Uterus (tissue), 2 donors: ENCODE measurements around the gene ELMO1.

ENCODE experiments used
- POLR2A ChIP-seq, 2 donors: fragments of 450-650 bp; IDR thresholded peaks; one replicate each; pipeline ENCODE4 v1.6.1; 2016; ENCODE audit warnings: antibody characterized with exemption in 2 of 2, mild to moderate bottlenecking in 1 of 2, moderate library complexity in 1 of 2
- TF ChIP-seq, protein P1 (sequence below), 4 experiments: fragments of 200-600 bp in 2 of 4; fragments of 450-650 bp in 2 of 4; sonication (generic) in 2 of 4; IDR thresholded peaks; one replicate each; pipeline ENCODE4 v1.5.1; 2016 to 2019; ENCODE audit warnings: antibody characterized with exemption in 4 of 4, mild to moderate bottlenecking in 2 of 4, moderate library complexity in 1 of 4

DNA sequence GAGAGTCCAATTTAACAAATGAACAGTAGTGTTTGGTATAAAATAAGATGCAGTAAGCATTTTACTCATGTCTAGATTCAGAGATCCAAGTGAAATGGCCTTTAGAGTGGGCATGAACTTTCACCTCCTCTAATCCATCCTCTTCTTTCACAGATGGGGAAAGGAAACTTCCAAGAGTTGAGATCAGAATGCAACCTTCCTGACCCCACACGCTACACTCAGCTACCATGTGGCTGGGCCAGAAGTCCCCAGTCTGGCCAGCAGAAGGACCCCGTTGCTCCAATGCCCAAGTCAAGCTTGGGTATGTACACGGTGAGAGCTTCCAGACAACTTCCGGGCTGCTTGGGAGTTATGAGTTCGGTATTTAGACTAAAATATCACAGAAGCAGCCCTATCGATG is 228.0 kb downstream of the ELMO1 start:
- TF ChIP-seq, protein P1, sequence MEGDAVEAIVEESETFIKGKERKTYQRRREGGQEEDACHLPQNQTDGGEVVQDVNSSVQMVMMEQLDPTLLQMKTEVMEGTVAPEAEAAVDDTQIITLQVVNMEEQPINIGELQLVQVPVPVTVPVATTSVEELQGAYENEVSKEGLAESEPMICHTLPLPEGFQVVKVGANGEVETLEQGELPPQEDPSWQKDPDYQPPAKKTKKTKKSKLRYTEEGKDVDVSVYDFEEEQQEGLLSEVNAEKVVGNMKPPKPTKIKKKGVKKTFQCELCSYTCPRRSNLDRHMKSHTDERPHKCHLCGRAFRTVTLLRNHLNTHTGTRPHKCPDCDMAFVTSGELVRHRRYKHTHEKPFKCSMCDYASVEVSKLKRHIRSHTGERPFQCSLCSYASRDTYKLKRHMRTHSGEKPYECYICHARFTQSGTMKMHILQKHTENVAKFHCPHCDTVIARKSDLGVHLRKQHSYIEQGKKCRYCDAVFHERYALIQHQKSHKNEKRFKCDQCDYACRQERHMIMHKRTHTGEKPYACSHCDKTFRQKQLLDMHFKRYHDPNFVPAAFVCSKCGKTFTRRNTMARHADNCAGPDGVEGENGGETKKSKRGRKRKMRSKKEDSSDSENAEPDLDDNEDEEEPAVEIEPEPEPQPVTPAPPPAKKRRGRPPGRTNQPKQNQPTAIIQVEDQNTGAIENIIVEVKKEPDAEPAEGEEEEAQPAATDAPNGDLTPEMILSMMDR (IDR thresholded peaks at IDR 0.05) = no peak
- TF ChIP-seq POLR2A (IDR thresholded peaks at IDR 0.05) = no peak
